GM12892 (cell line): ENCODE data around the gene POLD3.
"Not testable (repeated sequence)": the region's sequence is repeated elsewhere in the genome, so short reads cannot be mapped to it uniquely, and the experiment has no call there.

Experiments
- DNase-seq: peaks from one replicate; pipeline ENCODE4 v3.0.0; 2011; ENCODE audit not compliant: insufficient read length
- FAIRE-seq: peaks from 2 replicates; lab custom pipeline; 2011; peaks lifted over from hg19 to GRCh38; lab: Jason Lieb, UNC
- POLR2A ChIP-seq: IDR thresholded peaks from 2 replicates; pipeline ENCODE4 v1.6.1; 2011; ENCODE audit warnings: low read depth, low read length, control low read depth
- POLR2AphosphoS5 ChIP-seq: IDR thresholded peaks from 2 replicates; pipeline ENCODE4 v1.6.1; 2011; ENCODE audit warnings: low read depth, low read length, control low read depth
- TAF1 ChIP-seq: IDR thresholded peaks from 2 replicates; pipeline ENCODE4 v1.6.1; 2011; ENCODE audit warnings: low read depth, mild to moderate bottlenecking, control low read depth, low read length, borderline replicate concordance

POLD3 gene

DNA sequence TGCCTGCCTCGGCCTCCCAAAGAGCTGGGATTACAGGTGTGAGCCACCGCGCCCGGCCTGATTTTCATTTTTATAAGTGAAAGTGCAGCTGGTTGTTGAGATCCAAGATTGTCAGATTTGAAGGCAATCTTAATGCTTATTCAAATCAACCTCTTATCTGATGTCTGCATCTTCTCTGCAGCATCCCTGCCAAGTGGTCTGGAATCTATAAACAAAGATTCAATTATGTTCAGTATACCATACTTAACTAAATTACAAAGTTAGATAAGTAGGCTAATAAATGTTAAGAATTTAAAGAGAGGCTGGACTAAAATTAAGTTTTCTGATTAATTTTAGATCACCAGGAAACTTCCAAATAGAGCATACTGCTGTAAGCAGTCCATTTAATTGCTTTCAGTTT is 53.8 kb downstream of the POLD3 start:
- no peak for FAIRE-seq
- TF ChIP-seq POLR2AphosphoS5 (no peak), POLR2A (no peak), TAF1 (no peak)

DNA sequence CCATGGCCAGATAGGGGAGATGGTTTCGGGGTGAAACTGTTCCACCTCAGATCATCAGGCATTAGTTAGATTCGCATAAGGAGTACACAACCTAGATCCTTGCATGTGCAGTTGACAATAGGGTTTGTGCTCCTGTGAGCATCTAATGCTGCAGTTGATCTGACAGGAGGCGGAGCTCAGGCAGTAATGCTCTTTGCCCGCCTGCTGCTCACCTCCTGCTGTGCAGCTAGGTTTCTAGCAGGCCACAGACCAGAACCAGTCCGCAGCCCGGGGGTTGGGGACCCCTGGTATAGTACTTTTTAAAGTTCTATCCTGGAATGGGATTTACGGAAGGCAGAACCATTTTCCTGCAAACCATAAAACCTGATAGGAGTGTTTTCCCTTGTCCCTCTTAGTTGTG is 54.6 kb downstream of the POLD3 start:
- TF ChIP-seq POLR2A, result no peak
- TF ChIP-seq POLR2AphosphoS5, result no peak
- no peak for TF ChIP-seq TAF1
- DNase-seq, result no peak
- no peak for FAIRE-seq

More for the DNA sequence above, 53.8 kb downstream of the POLD3 start:
- DNase-seq, result no peak

GRCh38 chr11:74647404-74647803 is 55.0 kb downstream of the POLD3 start:
- DNase-seq (no peak), FAIRE-seq (no peak)
- TF ChIP-seq POLR2A (no peak), POLR2AphosphoS5 (no peak), TAF1 (no peak)

DNA sequence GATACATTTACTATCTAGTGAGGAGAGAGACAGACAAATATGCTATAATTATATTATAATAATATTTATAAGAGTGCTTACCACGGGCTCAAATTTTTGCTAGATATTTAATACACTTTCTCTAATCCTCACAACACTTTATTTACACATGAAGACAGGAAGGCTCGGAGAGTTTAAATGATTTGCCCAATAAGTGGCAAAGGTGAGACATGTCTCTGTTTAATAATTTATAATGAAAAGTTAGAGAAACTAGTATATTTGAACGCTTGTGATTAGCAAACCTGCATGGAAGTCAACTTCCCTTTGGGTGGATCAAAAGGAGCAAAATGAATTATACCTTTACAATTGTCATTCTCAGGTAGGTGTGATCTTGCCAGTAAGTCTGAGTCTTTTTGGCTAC is 55.4 kb downstream of the POLD3 start:
- TF ChIP-seq TAF1, result no peak
- no peak for TF ChIP-seq POLR2AphosphoS5
- no peak for TF ChIP-seq POLR2A
- FAIRE-seq, result no peak

GRCh38 chr11:74648894-74649293 is 56.5 kb downstream of the POLD3 start:
- no peak for FAIRE-seq
- TF ChIP-seq POLR2A, result no peak
- TF ChIP-seq TAF1, result no peak
- no peak for TF ChIP-seq POLR2AphosphoS5
- no peak for DNase-seq

More for the DNA sequence above, 55.4 kb downstream of the POLD3 start:
- DNase-seq, result no peak

DNA sequence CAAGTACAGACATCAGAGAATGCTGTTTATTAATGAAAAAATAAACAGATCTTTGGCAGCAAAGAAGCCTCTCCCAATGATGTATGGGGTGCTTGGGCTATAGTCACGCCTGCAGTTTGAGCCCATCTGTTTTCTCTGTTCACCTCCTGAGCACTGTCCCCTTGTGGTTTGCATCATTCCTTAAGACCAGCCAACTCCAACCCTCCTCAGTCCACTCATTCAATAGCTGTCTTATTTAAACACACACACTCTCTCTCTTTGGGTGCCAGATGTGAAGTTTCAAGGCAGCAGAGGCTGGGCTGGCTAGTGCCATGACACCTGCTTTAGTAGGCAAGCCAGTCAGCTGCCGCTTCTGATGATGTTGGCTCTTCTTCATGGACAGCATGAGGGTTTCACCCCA is 58.1 kb downstream of the POLD3 start:
- TF ChIP-seq POLR2A (no peak), POLR2AphosphoS5 (no peak), TAF1 (no peak)
- no peak for DNase-seq
- FAIRE-seq, result no peak

DNA sequence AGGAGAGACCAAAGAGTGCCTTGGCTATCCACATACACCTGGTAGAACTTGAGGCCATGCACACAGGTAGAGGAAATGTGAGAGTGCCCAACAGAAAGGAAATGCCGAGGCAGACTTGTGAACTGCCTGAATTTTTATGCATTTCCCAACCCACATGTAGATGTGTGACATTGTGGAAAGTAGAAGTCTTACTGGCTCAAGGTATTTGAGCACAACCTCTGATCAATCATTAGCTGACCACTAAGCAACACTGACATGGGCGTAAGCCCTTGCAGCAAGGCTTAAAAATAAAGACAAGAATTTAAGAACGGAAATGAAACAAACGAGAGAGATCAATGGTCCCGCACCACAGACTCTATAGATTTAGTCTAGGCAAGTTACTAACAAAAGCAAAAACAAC is 62.6 kb downstream of the POLD3 start:
- TF ChIP-seq POLR2AphosphoS5, result no peak
- TF ChIP-seq POLR2A, result no peak
- no peak for TF ChIP-seq TAF1
- FAIRE-seq (no peak), DNase-seq (no peak)

DNA sequence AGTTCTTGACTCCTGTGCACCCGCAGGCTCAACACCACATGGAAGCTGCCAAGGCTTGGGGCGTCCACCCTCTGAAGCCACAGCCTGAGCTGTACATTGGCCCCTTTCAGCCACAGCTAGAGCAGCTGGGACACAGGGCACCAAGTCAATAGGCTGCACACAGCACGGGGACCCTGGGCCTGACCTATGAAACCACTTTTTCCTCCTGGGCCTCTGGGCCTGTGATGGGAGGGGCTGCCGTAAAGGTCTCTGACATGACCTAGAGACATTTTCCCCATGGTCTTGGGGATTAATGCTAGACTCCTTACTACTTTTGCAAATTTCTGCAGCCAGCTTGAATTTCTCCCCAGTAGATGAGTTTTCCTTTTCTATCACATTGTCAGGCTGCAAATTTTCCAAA is 66.7 kb downstream of the POLD3 start:
- FAIRE-seq, DNase-seq: not testable (repeated sequence)

GRCh38 chr11:74662487-74663103 is 70.2 kb downstream of the POLD3 start:
- TF ChIP-seq TAF1 (no peak), POLR2A (no peak), POLR2AphosphoS5 (no peak)
- no peak for FAIRE-seq

DNA sequence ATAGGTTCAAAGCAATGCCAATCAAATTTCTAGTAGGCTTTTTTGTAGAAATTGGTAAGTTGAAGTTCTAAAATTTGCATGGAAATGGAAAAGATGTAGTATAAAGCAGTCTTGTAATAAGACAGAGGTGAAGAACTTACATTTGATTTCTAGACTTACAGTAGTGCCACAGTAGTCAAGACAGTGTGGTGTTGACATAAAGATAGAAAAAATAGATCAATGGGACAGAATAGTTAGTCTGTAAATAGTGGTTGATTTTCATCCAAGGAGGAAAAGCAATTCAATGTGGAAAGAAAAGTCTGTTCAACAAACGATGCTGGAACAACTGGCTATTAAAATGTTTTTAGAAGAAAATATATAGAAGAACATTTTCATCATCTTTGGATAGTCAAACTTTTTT is 70.9 kb downstream of the POLD3 start:
- FAIRE-seq, result no peak
- TF ChIP-seq POLR2AphosphoS5 (no peak), TAF1 (no peak), POLR2A (no peak)
- DNase-seq, result no peak

More at GRCh38 chr11:74662487-74663103, 70.2 kb downstream of the POLD3 start:
- DNase-seq, result no peak

DNA sequence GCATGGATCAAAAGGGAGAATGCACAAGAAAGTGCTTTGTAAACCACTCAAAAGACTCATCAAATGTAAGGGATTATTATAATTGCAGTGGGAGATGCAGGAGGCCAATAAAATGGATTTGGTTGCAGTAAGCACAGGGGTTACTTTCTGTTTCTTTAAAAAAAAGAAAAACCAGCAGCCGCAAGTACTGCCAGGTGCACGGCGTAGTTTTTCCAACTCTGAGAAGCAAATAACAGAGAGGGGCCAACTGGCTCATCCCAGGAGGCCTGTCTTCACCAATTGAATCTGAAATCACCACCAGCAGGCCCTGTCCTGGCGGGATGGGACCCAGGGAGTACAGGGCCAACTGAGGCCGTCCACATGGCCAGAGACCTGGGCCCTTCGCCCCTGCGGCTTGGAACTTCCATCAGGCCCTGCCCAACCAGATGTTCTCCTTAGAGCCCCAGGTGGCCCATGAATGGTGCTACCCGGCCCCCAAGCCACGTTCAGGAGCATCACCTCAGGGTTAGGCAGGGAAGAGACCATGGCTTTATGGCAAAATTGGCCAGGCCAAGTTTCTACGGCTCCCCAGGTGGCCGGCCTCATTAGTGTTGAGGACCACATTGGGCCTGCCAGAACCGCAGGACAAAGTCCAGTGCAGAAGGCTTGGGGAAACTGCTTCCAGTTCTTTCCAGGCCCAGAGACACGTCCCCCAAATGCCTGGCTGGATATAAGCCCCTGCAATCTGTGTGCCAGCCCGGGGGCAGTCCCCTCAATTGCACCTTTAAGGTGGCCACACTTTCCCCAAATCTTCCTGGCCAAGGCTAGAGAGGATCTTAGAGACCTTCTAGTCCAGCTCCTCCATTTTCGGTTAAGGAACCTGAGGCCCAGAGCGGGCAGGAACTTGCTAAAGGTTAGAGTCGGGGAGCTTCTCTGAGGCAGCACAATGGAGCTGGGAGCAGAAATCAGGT is 77.1 kb downstream of the POLD3 start:
- DNase-seq (no peak), FAIRE-seq (no peak)
- TF ChIP-seq POLR2A (no peak), POLR2AphosphoS5 (no peak), TAF1 (no peak)

DNA sequence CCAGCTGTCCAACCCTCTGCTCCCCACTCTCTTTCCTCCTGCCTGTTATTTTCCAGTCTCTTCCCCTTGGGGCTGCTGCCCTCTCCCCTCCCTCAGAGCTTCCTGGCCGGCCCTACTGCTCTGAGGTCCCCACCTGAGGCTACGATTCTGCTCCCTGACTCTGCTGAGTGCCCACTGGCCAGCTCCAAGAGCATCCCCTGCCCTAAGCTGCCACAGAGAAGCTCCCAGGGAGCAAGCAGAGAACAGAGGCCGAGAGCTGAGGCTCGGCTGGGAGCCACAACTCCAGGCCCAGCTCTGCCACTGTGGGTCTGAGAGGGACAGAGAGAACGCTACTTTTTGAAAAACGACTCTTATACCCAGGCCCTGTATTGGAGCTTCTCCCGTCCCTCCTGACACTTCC is 77.8 kb downstream of the POLD3 start:
- DNase-seq (no peak), FAIRE-seq (no peak)
- TF ChIP-seq POLR2A (no peak), POLR2AphosphoS5 (no peak), TAF1 (no peak)
